ENCODE measurements around the gene DNAH9. TPM values are rescaled to one million over a fixed set of nuclear protein-coding genes. Genes with fewer than 3 reads are reported as not detected.

Gene DNAH9
- total RNA-seq, 6 experiments from 2014 or later: not detected

DNA sequence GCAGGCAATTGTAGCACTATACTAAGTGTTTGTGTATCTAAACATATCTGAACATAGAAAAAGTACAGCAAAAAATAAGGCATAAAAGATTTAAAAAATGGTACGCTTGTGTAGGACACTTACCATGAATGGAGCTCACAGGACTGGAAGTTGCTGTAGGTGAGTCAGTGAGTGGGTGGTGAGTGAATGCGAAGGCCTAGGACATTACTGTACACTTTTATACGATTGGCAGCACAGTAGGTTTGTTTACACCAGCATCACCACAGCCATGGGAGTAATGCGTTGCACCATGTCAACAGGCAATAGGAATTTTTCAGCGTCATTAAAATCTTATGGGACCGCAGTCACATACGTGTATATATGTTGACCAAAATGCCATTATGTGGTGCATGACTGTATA lies 45.6 kb downstream of the DNAH9 start:
- H3K27ac ChIP-seq: no peak overlapping the region
- no peaks in the 10 kb centered on the region for H3K36me3 ChIP-seq
- H3K27me3 ChIP-seq: no peaks in the 10 kb centered on the region
- DNase-seq: no peak
- intact Hi-C loops (cut with DNase I): no loop called here
- no peak overlapping the region for H3K4me3 ChIP-seq
- TF ChIP-seq CTCF (IDR thresholded peaks at IDR 0.05) (no peak), POLR2A (IDR thresholded peaks at IDR 0.05) (no peak)
- H3K4me1 ChIP-seq: no peaks in the 10 kb centered on the region
- H3K9me3 ChIP-seq: no peaks in the 10 kb centered on the region
- WGBS (ENCODE audit: insufficient coverage, low coverage, low lambda C conversion rate, missing lambda C conversion rate): 73% methylated on average over 3 of the region's 7 CpGs
- no peak for ATAC-seq

DNA sequence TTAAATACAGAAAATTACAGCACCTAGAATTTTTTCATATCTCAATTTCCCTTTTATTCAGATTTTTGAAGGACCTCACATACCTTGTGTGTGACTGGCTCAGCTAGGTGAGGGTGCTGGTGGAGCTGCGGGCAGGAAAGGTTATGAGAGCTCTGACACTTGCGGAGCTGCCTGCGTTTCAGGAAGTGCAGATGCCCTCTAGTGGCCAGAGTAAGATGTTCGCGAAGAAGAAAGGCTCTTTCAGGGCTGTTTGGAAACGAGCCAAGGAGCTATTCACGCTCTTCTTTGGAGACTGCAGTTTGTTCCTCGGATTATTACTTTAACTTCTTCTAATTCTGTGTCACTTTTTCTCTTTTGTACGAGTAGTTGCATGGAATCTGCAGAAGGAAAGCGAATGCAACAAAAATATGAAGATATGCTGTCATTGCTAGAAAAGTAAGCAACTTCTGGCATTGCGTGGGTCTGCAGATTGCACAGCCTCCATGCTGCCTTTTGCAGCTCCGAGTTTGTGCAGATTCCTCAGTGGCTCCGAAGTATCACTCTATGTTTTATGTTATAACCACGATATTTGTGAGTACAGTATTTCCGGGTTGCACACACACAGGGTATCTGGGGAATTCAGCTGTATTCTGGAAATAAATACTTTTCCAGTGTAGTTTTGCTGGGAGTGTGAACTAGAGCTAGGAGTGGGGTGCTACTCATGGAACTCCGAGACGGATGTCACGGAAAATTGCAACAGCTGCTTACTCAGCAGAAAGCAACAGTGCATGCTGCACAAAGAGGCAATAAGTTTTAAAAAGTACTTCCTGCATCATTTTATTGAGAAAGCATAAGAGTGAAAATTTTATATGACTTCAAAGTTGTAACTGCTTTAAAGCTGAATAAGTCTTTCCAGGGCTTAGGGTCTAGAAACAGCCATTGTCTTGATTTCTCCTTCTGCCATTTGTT lies 46.3 kb downstream of the DNAH9 start:
- Histone ChIP-seq H3K4me3 (no peak overlapping the region), H3K36me3 (no peaks in the 10 kb centered on the region), H3K4me1 (no peaks in the 10 kb centered on the region), H3K9me3 (no peaks in the 10 kb centered on the region), H3K27me3 (no peaks in the 10 kb centered on the region), H3K27ac (no peak overlapping the region)
- intact Hi-C loops (cut with DNase I): no loop called here
- DNase-seq (peak in 2 of 3 donors; percentile 43 to 75), ATAC-seq (peak; percentile 82 to 89 (median 88))
- WGBS (ENCODE audit: insufficient coverage, low coverage, low lambda C conversion rate, missing lambda C conversion rate): 18% methylated on average over 18 of the region's 18 CpGs
- peak; percentile 61 to 88 (median 82) for TF ChIP-seq CTCF (IDR thresholded peaks at IDR 0.05)
- TF ChIP-seq POLR2A (IDR thresholded peaks at IDR 0.05): no peak

DNA sequence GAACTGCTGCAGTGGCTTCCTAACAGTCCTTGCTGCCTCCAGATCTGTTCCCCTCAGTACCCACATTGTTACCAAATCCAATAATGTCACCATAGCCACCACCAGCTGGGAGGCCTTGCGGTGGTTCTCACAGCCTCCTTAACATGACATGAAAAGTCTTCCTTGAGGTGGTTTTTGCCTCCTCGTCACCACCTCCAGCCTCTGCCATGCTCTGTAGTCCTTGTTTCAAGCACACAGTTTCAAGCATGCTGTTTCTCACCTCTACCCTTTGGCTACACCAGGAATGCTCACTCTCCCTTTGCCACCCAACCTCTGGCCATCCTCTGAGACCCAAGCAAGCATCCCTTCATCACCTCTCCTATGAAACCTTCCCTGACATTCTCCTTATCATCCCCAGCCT lies 47.2 kb downstream of the DNAH9 start:
- H3K9me3 ChIP-seq: no peaks in the 10 kb centered on the region
- intact Hi-C loops (cut with DNase I): no loop called here
- ATAC-seq: no peak
- no peaks in the 10 kb centered on the region for H3K36me3 ChIP-seq
- WGBS (ENCODE audit: insufficient coverage, low coverage, low lambda C conversion rate, missing lambda C conversion rate): 94% methylated on average over 2 of the region's 2 CpGs
- H3K4me3 ChIP-seq: no peak overlapping the region
- DNase-seq: no peak
- TF ChIP-seq POLR2A (IDR thresholded peaks at IDR 0.05) (no peak), CTCF (IDR thresholded peaks at IDR 0.05) (no peak)
- H3K27ac ChIP-seq: no peak overlapping the region
- no peaks in the 10 kb centered on the region for H3K27me3 ChIP-seq
- H3K4me1 ChIP-seq: no peaks in the 10 kb centered on the region

DNA sequence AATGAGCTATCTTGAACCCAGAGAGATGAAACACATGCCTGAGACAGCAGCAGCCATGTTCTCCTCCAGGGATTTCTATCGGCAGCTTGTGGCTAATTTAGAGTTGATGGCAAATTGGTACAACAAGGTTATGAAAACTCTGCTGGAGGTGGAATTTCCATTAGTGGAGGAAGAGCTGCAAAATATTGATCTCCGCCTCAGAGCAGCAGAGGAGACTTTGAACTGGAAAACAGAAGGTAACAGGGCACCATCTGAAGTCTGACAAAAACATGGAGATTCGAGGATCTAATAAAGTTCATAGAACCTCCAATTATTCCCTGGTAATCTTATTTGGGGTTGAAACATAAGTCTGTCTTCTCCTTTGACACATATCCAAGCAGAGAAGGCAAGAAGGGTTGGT lies 52.8 kb downstream of the DNAH9 start:
- Histone ChIP-seq H3K4me1 (no peaks in the 10 kb centered on the region), H3K27me3 (no peaks in the 10 kb centered on the region), H3K36me3 (no peaks in the 10 kb centered on the region), H3K27ac (no peak overlapping the region), H3K9me3 (no peaks in the 10 kb centered on the region), H3K4me3 (no peak overlapping the region)
- ATAC-seq (peak in 3 of 4 donors; percentile 47 to 66 (median 53)), DNase-seq (no peak)
- TF ChIP-seq CTCF (IDR thresholded peaks at IDR 0.05): no peak
- TF ChIP-seq POLR2A (IDR thresholded peaks at IDR 0.05): no peak
- intact Hi-C loops (cut with DNase I): no loop called here
- WGBS (ENCODE audit: insufficient coverage, low coverage, low lambda C conversion rate, missing lambda C conversion rate): 18% methylated on average over 3 of the region's 3 CpGs

Data from right lobe of liver (tissue), 6 donors.